Measurements from ENCODE around the gene ACTL6A.
"Not testable (repeated sequence)": the region's sequence is repeated elsewhere in the genome, so short reads cannot be mapped to it uniquely, and the experiment has no call there.

ACTL6A gene

GRCh38 chr3:179562591-179563270, at the start of gene ACTL6A:
ACTL6A (plus strand) TSS chr3:179562926; CDS start chr3:179563093, 167 bp downstream.
- DNase-seq: peak; percentile 98

GRCh38 chr3:179513862-179514261, 48.9 kb upstream of the ACTL6A start:
- DNase-seq: no peak

- DNase-seq: not testable (repeated sequence)
Measured at GRCh38 chr3:179516461-179517251, 46.1 kb upstream of the ACTL6A start.

GRCh38 chr3:179526482-179526881, 36.2 kb upstream of the ACTL6A start:
- DNase-seq: no peak

GRCh38 chr3:179526989-179527391, 35.7 kb upstream of the ACTL6A start:
- DNase-seq: no peak

GRCh38 chr3:179528772-179529171, 34.0 kb upstream of the ACTL6A start:
- no peak for DNase-seq

GRCh38 chr3:179531576-179531975, 31.1 kb upstream of the ACTL6A start:
- no peak for DNase-seq

- DNase-seq: no peak
Measured at GRCh38 chr3:179533274-179533673, 29.5 kb upstream of the ACTL6A start.

- no peak for DNase-seq
Measured at GRCh38 chr3:179536256-179536655, 26.5 kb upstream of the ACTL6A start.

GRCh38 chr3:179541094-179541493, 21.6 kb upstream of the ACTL6A start:
- DNase-seq: no peak

GRCh38 chr3:179541596-179541995, 21.1 kb upstream of the ACTL6A start:
- no peak for DNase-seq

- no peak for DNase-seq
Measured at GRCh38 chr3:179542375-179542774, 20.4 kb upstream of the ACTL6A start.

- no peak for DNase-seq
Measured at GRCh38 chr3:179544981-179545645, 17.6 kb upstream of the ACTL6A start.

- no peak for DNase-seq
Measured at GRCh38 chr3:179546814-179547241, 15.9 kb upstream of the ACTL6A start.

GRCh38 chr3:179551349-179552105, 11.2 kb upstream of the ACTL6A start:
- DNase-seq: no peak

GRCh38 chr3:179558742-179559364, 3.9 kb upstream of the ACTL6A start:
- peak; percentile 68 for DNase-seq

GRCh38 chr3:179560791-179561190, 1.9 kb upstream of the ACTL6A start:
- no peak for DNase-seq

- peak; percentile 43 for DNase-seq
Measured at GRCh38 chr3:179563271-179563783, 601 bp downstream of the ACTL6A start.

- no peak for DNase-seq
Measured at GRCh38 chr3:179565496-179565895, 2.8 kb downstream of the ACTL6A start.

GRCh38 chr3:179580992-179581391, 18.3 kb downstream of the ACTL6A start:
- no peak for DNase-seq

GRCh38 chr3:179589143-179589542, 26.4 kb downstream of the ACTL6A start:
- no peak for DNase-seq

GRCh38 chr3:179590669-179591068, 27.9 kb downstream of the ACTL6A start:
- no peak for DNase-seq

Data from NCI-H526 treated with DMSO at 0.1 percent for 48 hours (cell line).